ENCODE measurements around the gene CUEDC1. TPM values are rescaled to one million over a fixed set of nuclear protein-coding genes. Genes with fewer than 3 reads are reported as not detected.

The CUEDC1 gene
- total and polyA plus RNA-seq, 2 donors (not counting 1 experiment from before 2014, with no cell fraction given): 0.57 TPM; not detected in 1

- H3K27ac Mint-ChIP-seq: no peak overlapping the region
- no peak for TF ChIP-seq EZH2 (IDR thresholded peaks at IDR 0.05; ENCODE audit: borderline replicate concordance, insufficient read depth, low read depth, low read length, poor library complexity, severe bottlenecking)
- TF ChIP-seq CTCF (IDR thresholded peaks at IDR 0.05): no peak
- H3K4me3 Mint-ChIP-seq: no peak overlapping the region
These were observed 101.5 kb downstream of the CUEDC1 start for GRCh38 chr17:57853695-57854094.

GRCh38 chr17:57852955-57853328, 102.3 kb downstream of the CUEDC1 start:
- Histone ChIP-seq H3K4me1 (ENCODE audit: control insufficient read depth in 2 of 2, insufficient read depth in 2 of 2, low read length in 2 of 2) (peaks cover 17 to 25% of the 10 kb centered on the region in 2 donors), H3K9ac (ENCODE audit: low read length) (no peak overlapping the region), H3K9me3 (ENCODE audit: control extremely low read depth in 1 of 3, control insufficient read depth in 2 of 3, insufficient read depth in 1 of 3, low read length in 2 of 3) (no peaks in the 10 kb centered on the region), H3K27ac (ENCODE audit: low read length in 2 of 2) (no peak overlapping the region), H3K36me3 (replicated peaks in 1 of 2; ENCODE audit: control extremely low read depth in 1 of 2, control insufficient read depth in 1 of 2, extremely low read depth in 1 of 2, insufficient read depth in 2 of 2, low read length in 1 of 2) (peaks cover 0 to 4% of the 10 kb centered on the region in 2 experiments), H4K20me1 (ENCODE audit: control insufficient read depth, insufficient read depth, low read length, poor library complexity, severe bottlenecking) (peaks cover 10% of the 10 kb centered on the region), H3K79me2 (ENCODE audit: control insufficient read depth, insufficient read depth, low read length) (peaks cover 19% of the 10 kb centered on the region), H2AFZ (ENCODE audit: insufficient read depth, low read depth, low read length, poor library complexity, severe bottlenecking) (no peak overlapping the region), H3K4me2 (replicated peaks; ENCODE audit: low read depth, low read length, poor library complexity, severe bottlenecking) (no peak overlapping the region), H3K4me3 (ENCODE audit: control extremely low read depth in 1 of 5, extremely low read depth in 1 of 5, insufficient read depth in 1 of 5, low read depth in 2 of 5, low read length in 4 of 5) (no peak overlapping the region), H3K27me3 (replicated peaks in 1 of 4; ENCODE audit: control extremely low read depth in 1 of 4, control insufficient read depth in 3 of 4, insufficient read depth in 4 of 4, low read length in 3 of 4) (peaks cover 0 to 4% (median 0%) of the 10 kb centered on the region in 4 experiments)
- intact Hi-C loops (cut with micrococcal nuclease): loop anchor here (5.0 to 10.0 kb wide), 3 partner anchors 84 to 662 kb away; partner anchors contain the start of genes MKS1 and MTMR4
- CTCF ChIA-PET: interaction anchor here (0.8 to 18.1 kb wide), 4 partner anchors 18 to 141 kb away, joined by 3 to 468 read pairs (median 4); partner anchors contain the start of gene VEZF1
- H3K27ac Mint-ChIP-seq: no peak overlapping the region
- 25% methylated on average over 2 of the region's 6 CpGs for WGBS (ENCODE audit: insufficient coverage)
- H3K4me1 Mint-ChIP-seq: peaks cover 34% of the 10 kb centered on the region
- no peaks in the 10 kb centered on the region for H3K9me3 Mint-ChIP-seq (ENCODE audit: insufficient read depth)
- POLR2A ChIA-PET: no interaction called here
- peaks cover under 1% of the 10 kb centered on the region for H3K27me3 Mint-ChIP-seq
- ATAC-seq (ENCODE audit: low read depth): no peak
- no peak for TF ChIP-seq CTCF (IDR thresholded peaks at IDR 0.05)
- TF ChIP-seq EZH2 (IDR thresholded peaks at IDR 0.05; ENCODE audit: borderline replicate concordance, insufficient read depth, low read depth, low read length, poor library complexity, severe bottlenecking): no peak
- DNase-seq: no peak
- no peak overlapping the region for H3K4me3 Mint-ChIP-seq

More at GRCh38 chr17:57853695-57854094, 101.5 kb downstream of the CUEDC1 start:
- no peak overlapping the region for H2AFZ ChIP-seq (ENCODE audit: insufficient read depth, low read depth, low read length, poor library complexity, severe bottlenecking)
- H3K4me1 Mint-ChIP-seq: peaks cover 28% of the 10 kb centered on the region
- ChIA-PET POLR2A (no interaction called here), CTCF (interaction anchor here (0.8 to 18.1 kb wide), 6 partner anchors 17 to 258 kb away, joined by 3 to 468 read pairs (median 4); partner anchors contain the start of genes SRSF1 and VEZF1)
- H3K4me3 ChIP-seq (ENCODE audit: control extremely low read depth in 1 of 5, extremely low read depth in 1 of 5, insufficient read depth in 1 of 5, low read depth in 2 of 5, low read length in 4 of 5): no peak overlapping the region
- ATAC-seq (ENCODE audit: low read depth) (no peak), DNase-seq (no peak)
- no peak overlapping the region for H3K9ac ChIP-seq (ENCODE audit: low read length)
- 93% methylated on average over 8 of the region's 8 CpGs for WGBS (ENCODE audit: insufficient coverage)
- no peaks in the 10 kb centered on the region for H3K9me3 ChIP-seq (ENCODE audit: control extremely low read depth in 1 of 3, control insufficient read depth in 2 of 3, insufficient read depth in 1 of 3, low read length in 2 of 3)
- peaks cover 5% of the 10 kb centered on the region for H4K20me1 ChIP-seq (ENCODE audit: control insufficient read depth, insufficient read depth, low read length, poor library complexity, severe bottlenecking)
- H3K36me3 ChIP-seq (replicated peaks in 1 of 2; ENCODE audit: control extremely low read depth in 1 of 2, control insufficient read depth in 1 of 2, extremely low read depth in 1 of 2, insufficient read depth in 2 of 2, low read length in 1 of 2): peaks cover 0 to 2% of the 10 kb centered on the region in 2 experiments
- peaks cover 14% of the 10 kb centered on the region for H3K79me2 ChIP-seq (ENCODE audit: control insufficient read depth, insufficient read depth, low read length)
- intact Hi-C loops (cut with micrococcal nuclease): loop anchor here (5.0 to 10.0 kb wide), 3 partner anchors 84 to 661 kb away; partner anchors contain the start of genes MKS1 and MTMR4
- no peak overlapping the region for H3K4me2 ChIP-seq (replicated peaks; ENCODE audit: low read depth, low read length, poor library complexity, severe bottlenecking)
- peaks cover 0 to 10% (median 3%) of the 10 kb centered on the region in 4 experiments for H3K27me3 ChIP-seq (replicated peaks in 1 of 4; ENCODE audit: control extremely low read depth in 1 of 4, control insufficient read depth in 3 of 4, insufficient read depth in 4 of 4, low read length in 3 of 4)
- peaks cover 3% of the 10 kb centered on the region for H3K27me3 Mint-ChIP-seq
- peaks cover 16 to 18% of the 10 kb centered on the region in 2 donors for H3K4me1 ChIP-seq (ENCODE audit: control insufficient read depth in 2 of 2, insufficient read depth in 2 of 2, low read length in 2 of 2)
- H3K27ac ChIP-seq (ENCODE audit: low read length in 2 of 2): no peak overlapping the region
- H3K9me3 Mint-ChIP-seq (ENCODE audit: insufficient read depth): no peaks in the 10 kb centered on the region

Data from B cell (primary cell).